Measurements from ENCODE around the gene ZNF667.

The ZNF667 gene

GRCh38 chr19:56393119-56394012 lies 83.8 kb downstream of the ZNF667 start, which contains the start of gene ZNF582:
Gene ZNF582, minus strand, starts transcription at chr19:56393534. Its CDS starts 1,782 bp downstream, at chr19:56391752.
- peak within 1 kb of the TSS; percentile 84 for H3K4me3 ChIP-seq (ENCODE audit: low read depth, low read length)
- TF ChIP-seq CTCF (IDR thresholded peaks at IDR 0.05; ENCODE audit: low read depth, low read length), result peak; percentile 89
- in situ Hi-C loops (cut with HindIII; ENCODE audit: low sequenced_read_pairs), result no loop called here

More at GRCh38 chr19:56393119-56394012, 83.8 kb downstream of the ZNF667 start, which contains the start of gene ZNF582:
- DNase-seq (ENCODE audit: low read depth, low spot score), result peak; percentile 97

Data from astrocyte of the spinal cord (primary cell).